Hematopoietic multipotent progenitor cell treated with erythropoietin and hydrocortisone succinate and interleukin-3 and kit ligand, for 8 days (in vitro differentiated cells): ENCODE results near the gene EPO.
A peak's percentile ranks its signal among the peaks of the same experiment; 100 is the strongest.
"Not testable (repeated sequence)": the region's sequence is repeated elsewhere in the genome, so short reads cannot be mapped to it uniquely, and the experiment has no call there.

Source experiments
- DNase-seq: peaks from one replicate; pipeline ENCODE4 v3.0.0-alpha.2; 2015

The EPO gene

DNA sequence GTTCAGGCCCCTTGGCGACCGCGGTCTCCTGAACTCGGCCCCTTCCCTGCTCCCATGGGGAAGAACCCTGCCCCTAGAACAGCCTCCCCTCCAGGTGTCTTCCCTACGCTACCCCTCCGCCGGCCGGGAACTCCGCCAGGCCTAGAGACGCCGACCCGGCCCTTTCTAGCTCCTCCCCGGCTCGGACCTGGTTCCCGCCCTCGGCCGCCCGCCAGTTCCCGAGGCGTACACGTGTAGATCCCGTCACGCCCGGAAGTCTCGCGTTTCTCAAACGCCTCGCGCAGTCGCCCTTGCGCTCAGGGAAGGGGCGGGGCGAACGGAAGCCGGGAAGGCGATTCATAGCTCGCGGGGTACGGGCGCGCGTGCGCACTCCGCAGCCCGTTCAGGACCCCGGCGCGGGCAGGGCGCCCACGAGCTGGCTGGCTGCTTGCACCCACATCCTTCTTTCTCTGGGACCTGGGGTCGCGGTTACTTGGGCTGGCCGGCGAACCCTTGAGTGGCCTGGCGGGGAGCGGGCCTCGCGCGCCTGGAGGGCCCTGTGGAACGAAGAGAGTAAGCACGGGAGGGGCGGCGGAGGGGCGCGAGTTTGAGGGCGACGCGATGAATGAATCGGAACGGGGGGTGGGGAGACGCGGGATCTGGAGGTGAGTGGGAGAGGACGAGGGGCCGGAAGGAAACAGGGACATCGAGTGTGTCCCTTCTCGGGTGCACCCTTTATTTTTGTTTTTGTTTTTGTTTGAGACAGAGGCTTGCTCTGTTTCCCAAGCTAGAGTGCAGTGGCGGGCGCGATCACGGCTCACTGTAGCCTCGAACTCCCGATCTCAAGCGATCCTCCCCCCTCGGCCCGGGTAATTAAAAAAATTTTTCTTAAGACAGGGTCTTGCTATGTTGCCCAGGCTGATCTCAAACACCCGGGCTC is 14.3 kb upstream of the EPO start, which contains the start of gene POP7:
Gene POP7, plus strand, starts transcription at position 369 of the 919 bp plus-strand sequence. CDS start 710 bp downstream, outside the sequence.
- DNase-seq = peak; percentile 98

DNA sequence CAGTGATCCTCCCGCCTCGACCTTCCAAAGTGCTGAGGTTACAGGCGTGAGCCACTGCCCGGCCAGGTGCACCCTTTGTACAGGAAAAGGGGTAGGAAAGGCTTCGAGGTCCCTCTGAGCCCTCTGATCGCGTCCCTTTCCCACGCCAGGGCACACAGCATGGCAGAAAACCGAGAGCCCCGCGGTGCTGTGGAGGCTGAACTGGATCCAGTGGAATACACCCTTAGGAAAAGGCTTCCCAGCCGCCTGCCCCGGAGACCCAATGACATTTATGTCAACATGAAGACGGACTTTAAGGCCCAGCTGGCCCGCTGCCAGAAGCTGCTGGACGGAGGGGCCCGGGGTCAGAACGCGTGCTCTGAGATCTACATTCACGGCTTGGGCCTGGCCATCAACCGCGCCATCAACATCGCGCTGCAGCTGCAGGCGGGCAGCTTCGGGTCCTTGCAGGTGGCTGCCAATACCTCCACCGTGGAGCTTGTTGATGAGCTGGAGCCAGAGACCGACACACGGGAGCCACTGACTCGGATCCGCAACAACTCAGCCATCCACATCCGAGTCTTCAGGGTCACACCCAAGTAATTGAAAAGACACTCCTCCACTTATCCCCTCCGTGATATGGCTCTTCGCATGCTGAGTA is 13.5 kb upstream of the EPO start:
- no peak for DNase-seq

DNA sequence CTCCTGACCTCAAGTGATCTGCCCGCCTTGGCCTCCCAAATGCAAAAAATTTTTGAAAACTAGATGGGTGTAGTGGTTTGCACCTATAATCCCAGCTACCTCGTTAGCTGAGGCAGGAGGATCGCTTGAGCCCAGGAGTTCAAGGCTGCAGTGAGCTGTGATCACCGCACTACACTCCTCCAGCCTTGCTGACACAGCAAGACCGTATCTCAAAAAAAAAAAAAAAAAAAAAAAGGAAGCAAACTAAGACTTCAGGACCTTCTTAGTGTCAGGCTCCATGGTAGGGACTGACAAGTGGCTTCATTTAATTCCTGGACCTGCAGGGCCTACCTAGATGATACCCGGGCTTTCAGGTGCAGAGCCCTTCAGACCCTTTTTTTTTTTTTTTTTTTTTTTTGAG is 11.9 kb upstream of the EPO start:
- no peak for DNase-seq

DNA sequence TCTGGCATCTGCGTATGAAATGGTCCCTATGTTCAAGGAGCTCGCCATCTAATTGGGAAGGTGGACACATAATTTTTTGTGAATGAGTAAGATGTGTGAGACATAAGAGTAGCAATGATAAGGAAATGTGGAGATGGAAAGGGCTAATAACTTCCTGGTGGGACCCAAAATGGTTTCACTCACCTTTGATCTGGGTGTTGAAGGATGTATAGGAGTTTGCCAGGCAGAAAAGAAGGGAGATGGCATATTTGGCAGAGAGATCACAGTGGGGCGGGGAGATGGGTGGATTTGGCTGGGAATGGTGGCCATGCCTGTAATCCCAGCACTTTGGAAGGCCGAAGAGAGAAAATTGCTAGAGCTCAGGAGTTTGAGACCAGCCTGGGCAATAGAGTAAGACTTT is 9.8 kb upstream of the EPO start:
- DNase-seq = no peak

DNA sequence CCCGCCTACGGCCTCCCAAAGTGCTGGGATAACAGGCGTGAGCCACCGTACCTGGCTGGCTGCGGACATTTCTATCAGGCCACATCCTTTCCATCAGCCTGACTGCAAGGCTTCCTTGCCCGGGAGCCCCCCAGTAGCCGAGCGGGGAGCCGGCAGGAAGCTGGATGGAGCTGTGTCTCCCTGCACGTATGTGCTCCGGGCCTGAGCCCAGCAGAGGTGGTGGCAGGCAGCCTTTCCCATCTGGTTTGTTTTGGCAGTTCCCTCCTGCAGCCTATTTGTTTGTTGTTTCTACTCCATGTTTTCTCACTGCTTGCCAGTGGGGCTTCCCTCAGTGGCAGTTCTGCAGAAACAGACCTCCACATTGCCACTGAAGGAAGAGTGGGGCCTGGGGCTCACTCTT is 8.9 kb upstream of the EPO start:
- no peak for DNase-seq

DNA sequence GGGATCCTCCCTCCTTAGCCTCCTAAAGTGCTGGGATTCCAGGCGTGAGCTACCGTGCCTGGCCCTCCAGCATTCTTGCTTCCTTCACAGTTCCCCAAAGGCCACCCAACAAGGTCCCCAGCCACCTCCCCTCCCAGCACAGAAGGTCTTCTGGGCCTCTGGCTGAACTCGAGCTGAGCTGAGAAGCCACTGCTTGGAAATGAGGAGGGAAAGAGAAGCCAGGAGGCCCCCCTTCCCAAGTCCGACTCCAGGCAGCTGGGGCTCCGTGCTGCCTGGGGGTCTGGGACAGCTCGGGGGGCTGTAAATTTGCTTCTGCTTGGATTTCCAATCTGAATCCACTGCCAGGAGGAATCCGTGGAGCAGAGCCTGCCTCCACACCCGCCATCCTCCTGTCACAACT is 5.5 kb upstream of the EPO start:
- no peak for DNase-seq

DNA sequence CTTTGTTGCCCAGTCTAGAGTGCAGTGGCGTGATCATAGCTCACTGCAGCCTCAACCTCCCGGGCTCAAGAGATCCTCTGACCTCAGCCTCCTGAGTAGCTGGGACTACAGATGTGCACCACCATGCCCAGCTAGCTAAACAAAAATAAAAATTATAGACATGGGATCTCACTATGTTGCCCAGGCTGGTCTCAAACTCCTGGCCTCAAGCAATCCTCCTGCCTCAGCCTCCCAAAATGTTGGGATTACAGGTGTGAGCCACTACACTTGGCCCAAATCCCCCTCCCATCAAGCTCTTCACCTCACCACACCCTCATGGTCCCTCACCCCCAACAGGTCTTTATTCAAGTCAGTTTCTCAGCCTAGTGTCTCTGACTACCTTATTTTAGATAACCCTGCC is 3.2 kb upstream of the EPO start:
- DNase-seq = not testable (repeated sequence)

DNA sequence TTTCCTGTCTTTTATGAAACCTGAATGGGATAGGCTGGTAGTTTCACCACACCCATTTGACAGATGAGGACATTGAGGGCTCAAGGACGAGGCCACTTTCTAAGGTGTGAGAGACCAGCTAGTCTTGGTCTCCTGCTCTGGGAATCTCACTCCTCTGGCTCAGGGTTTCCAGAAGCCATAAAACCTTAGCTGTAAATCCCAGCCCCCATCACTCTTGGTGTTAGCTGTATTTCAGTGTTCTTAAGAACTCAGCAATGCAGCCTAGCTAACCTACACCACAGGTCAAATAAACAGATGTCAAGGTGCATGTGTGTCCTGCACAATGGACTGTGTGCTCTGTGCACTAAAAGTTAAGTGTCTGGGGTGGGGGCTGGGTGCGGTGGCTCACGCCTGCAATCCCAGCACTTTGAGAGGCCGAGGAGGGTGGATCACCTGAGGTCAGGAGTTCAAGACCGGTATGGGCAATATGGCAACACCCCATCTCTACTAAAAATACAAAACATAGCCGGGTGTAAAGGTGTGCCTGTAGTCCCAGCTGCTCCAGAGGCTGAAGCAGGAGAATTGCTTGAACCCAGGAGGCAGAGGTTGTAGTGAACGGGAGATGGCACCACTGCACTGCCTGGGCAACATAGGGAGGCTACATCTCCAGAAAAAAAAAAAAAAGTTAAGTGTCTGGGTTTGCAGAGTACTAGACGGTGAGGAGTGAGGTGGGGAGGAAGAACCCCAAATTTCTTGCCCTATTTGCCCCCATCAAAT is 567 bp upstream of the EPO start:
- peak; percentile 27 for DNase-seq

DNA sequence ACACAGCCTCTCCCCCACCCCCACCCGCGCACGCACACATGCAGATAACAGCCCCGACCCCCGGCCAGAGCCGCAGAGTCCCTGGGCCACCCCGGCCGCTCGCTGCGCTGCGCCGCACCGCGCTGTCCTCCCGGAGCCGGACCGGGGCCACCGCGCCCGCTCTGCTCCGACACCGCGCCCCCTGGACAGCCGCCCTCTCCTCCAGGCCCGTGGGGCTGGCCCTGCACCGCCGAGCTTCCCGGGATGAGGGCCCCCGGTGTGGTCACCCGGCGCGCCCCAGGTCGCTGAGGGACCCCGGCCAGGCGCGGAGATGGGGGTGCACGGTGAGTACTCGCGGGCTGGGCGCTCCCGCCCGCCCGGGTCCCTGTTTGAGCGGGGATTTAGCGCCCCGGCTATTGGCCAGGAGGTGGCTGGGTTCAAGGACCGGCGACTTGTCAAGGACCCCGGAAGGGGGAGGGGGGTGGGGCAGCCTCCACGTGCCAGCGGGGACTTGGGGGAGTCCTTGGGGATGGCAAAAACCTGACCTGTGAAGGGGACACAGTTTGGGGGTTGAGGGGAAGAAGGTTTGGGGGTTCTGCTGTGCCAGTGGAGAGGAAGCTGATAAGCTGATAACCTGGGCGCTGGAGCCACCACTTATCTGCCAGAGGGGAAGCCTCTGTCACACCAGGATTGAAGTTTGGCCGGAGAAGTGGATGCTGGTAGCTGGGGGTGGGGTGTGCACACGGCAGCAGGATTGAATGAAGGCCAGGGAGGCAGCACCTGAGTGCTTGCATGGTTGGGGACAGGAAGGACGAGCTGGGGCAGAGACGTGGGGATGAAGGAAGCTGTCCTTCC is 620 bp downstream of the EPO start:
- no peak for DNase-seq

DNA sequence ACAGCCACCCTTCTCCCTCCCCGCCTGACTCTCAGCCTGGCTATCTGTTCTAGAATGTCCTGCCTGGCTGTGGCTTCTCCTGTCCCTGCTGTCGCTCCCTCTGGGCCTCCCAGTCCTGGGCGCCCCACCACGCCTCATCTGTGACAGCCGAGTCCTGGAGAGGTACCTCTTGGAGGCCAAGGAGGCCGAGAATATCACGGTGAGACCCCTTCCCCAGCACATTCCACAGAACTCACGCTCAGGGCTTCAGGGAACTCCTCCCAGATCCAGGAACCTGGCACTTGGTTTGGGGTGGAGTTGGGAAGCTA is 1.2 kb downstream of the EPO start:
- DNase-seq = no peak

DNA sequence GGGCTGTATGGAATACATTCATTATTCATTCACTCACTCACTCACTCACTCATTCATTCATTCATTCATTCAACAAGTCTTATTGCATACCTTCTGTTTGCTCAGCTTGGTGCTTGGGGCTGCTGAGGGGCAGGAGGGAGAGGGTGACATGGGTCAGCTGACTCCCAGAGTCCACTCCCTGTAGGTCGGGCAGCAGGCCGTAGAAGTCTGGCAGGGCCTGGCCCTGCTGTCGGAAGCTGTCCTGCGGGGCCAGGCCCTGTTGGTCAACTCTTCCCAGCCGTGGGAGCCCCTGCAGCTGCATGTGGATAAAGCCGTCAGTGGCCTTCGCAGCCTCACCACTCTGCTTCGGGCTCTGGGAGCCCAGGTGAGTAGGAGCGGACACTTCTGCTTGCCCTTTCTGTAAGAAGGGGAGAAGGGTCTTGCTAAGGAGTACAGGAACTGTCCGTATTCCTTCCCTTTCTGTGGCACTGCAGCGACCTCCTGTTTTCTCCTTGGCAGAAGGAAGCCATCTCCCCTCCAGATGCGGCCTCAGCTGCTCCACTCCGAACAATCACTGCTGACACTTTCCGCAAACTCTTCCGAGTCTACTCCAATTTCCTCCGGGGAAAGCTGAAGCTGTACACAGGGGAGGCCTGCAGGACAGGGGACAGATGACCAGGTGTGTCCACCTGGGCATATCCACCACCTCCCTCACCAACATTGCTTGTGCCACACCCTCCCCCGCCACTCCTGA is 2.4 kb downstream of the EPO start:
- DNase-seq = no peak

DNA sequence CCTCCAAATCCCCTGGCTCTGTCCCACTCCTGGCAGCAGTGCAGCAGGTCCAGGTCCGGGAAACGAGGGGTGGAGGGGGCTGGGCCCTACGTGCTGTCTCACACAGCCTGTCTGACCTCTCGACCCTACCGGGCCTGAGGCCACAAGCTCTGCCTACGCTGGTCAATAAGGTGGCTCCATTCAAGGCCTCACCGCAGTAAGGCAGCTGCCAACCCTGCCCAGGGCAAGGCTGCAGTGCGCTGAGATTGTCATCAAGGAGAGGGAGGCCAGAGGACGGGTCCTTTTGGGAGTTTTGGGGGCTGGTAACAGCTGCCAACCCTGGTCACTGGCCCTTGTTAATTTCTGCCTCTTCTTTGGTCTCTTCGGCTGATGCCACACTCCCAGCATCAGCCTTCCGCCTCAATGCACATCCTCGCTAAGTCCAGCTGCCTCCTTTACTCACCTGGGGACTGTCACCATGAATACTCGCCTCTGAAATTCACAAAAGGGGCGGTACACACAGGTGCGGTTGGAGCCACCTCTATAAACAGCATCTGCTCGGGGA is 3.5 kb downstream of the EPO start:
- no peak for DNase-seq

DNA sequence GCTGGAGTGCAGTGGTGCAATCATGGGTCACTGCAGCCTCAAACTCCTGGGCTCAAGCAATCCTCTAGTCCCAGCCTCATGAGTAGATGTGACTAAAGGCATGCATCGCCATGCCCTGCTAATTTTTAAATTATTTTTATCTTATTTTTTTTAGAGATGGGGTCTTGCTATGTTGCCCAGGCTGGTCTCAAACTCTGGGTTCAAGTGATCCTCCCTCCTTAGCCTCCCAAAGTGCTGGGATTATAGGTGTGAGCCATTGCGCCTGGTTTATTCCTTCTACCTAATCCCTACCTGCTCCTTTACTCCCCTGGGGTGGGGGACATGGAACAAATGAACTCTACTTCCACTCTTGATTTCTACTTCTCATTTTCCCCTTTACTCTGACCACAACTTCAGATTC is 4.1 kb downstream of the EPO start:
- DNase-seq = not testable (repeated sequence)

DNA sequence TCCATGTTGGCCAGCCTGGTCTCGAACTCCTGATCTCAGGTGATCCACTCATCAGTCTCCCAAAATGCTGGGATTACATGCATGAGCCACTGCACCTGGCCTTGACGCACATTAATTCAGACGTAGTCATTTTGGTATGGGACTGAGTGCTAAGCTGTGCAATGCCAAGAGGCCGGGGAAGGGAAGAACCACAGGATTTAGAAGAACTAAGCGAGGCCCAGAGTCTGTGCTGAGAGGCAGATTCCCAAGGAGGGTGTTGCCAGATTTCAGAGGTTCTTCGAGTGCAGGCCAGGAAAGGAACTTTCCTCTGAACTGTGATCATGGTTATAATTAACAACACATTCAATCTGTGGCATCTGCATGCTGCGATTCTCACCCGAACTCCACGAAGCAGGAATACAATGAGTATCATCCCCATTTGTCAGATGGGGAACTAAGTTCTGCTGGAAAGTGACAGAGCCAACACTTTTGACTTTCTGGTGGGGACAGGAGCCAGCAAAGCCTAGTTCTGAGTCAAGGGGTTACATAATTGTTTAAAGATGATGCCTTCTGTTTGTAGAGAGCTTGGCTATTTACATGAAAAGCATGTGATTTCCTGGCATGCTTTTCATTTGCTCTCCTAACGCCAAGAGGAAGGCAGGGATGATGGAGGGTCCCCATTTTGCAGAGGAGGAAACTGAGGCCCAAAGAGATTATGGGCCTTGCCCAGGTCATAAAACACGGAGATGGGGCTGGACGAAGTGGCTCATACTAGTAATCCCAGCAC is 6.9 kb downstream of the EPO start:
- no peak for DNase-seq

DNA sequence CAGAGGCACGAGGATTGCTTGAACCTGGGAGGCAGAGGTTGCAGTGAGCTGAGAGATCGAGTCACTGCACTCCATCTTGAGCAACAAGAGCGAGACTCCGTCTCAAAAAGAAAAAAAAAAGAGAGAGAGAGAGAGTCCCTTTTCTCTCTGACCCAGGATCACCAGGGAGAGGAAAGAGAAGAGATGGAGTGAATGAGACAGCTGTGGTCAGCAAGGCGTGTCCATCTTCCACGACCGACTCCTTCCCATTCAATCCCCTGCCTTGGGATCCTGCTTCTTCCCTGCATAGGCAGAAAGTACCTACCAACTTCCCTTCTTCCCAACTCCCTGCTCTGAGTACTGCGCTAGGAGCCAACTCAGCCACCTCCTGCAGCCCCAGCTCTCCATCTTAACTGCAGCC is 7.9 kb downstream of the EPO start:
- DNase-seq = no peak

DNA sequence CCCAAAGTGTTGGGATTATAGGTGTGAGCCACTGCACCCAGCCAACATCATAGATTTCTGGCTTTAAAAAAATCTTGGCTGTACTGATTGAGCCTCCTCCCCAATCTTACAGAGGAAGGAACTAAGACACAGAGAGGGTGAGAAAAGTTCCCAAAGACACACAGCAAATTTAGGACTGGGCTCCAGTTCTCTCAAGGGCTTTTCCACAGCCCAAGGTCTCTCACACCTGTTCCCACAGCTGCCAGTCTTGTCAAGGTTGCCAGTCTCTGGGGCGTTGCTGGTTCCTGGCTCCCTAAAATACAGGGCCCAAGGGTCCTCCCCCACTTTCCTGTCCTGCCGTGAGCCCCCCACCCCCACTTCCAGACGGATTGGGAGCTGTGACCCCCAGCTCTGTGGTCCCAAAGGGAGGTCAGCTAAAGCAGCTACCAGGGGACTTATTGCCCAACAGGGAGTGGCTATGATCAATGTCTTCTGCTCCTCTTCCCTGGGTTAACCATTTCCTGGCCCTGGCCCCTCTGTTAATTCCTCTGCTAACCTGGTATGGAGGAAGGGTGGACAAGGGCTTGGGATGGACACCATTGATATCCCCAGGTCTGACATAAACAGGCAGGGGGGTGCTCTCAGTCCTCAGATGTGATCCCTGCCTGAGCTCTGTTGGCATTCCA is 10.0 kb downstream of the EPO start:
- DNase-seq = no peak

DNA sequence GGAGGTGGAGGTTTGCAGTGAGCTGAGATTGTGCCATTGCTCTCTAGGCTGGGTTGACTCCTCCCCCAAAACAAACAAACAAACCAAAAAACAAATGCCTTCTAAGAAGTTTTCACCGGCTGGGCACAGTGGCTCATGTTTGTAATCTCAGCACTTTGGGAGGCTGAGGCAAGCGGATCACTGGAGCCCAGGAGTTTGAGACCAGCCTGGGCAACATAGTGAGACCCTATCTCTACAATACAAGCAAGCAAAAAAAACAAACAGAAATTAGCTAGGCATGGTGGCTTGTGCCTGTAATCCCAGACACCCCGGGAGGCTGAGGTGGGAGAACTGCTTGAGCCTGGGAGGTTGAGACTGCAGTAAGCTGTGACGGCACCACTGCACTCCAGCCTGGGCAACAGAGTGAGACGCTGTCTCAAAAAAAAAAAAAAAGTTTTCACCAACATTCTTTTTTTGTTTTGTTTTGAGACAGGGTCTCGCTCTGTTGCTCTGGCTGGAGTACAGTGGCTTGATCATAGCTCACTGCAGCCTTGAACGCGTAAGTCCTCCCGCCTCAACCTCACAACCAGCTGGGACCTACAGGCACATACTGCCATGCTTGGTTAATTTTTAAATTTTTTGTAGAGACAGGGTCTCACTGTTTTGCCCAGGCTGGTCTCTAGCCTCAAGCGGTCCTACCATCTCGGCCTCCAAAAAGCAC is 11.8 kb downstream of the EPO start:
- DNase-seq = no peak

DNA sequence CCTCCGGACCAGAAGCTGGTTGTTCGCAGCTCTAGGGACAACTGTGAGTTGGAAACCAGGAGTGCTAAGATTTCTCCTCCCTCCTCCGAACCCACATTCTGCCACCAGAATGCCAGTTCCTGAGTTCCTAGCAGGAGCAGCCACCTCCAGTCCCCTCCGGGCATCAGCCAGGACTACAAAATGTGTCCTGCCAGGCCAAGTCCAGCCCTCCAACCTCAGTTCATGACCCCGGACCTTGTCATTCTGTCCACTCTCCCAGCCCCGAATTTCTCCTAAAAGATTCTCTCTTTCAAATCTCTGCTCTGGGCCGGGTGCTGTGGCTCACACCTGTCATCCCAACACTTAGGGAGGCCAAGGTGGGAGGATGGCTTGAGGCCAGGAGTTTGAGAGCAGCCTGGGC is 15.5 kb downstream of the EPO start:
- no peak for DNase-seq

DNA sequence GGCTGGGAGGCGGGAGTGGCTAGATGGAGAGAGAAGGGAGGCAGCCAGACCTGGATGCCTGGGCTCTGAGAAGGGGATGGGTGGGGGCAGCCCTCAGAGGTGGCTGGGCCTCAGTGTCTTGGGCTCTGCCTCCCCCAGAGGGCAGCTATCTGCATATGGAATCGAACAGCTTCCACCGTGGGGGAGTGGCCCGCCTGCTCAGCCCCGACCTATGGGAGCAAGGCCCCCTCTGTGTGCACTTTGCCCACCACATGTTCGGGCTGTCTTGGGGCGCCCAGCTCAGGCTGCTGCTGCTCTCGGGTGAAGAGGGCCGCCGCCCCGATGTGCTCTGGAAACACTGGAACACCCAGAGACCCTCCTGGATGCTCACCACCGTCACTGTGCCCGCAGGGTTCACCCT is 16.4 kb downstream of the EPO start:
- no peak for DNase-seq

DNA sequence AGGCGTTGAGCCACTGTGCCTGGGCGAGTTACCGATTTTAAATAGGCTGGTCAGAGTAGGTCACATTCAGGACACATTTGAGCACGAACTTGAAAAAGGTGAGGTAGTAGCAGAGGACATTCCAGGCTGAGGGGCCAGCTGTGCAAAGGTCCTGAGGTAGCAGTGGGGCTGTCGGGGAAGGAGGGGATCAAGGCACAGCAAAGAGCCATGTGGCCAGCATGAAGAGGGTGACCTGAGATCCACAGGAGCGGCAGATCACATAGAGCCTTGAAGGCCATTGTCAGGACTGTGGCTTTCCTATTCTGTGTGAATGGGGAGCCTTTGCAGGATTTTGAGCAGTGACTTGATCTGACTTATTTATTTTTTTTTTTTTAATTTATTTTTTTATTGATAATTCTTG is 19.7 kb downstream of the EPO start:
- DNase-seq = no peak
